B cell (primary cell): ENCODE results near the gene DDAH1. TPM values are rescaled to one million over a fixed set of nuclear protein-coding genes. Genes with fewer than 3 reads are reported as not detected.

ENCODE experiments used
- ATAC-seq: fragments of 200-7000 bp; cut with Tn5 transposase; one replicate; pipeline ENCODE4 v1.10.0; 2021; ENCODE audit warnings: low read depth, mild to moderate bottlenecking, moderate number of reproducible peaks, moderate library complexity
- CTCF ChIA-PET: fragments of 350-600 bp; sonication (Branson Sonifier 250); formaldehyde crosslinking; loops from one replicate; lab custom pipeline; 2021; ENCODE audit warnings: antibody characterized with exemption, inconsistent platforms; lab: Charles Lee
- POLR2A ChIA-PET: fragments of 350-600 bp; sonication (Branson Sonifier 250); formaldehyde crosslinking; loops from one replicate; lab custom pipeline; 2021; ENCODE audit warnings: antibody characterized with exemption; lab: Charles Lee
- DNase-seq: peaks from one replicate; pipeline ENCODE4 v3.0.0; 2013
- H2AFZ ChIP-seq: 2 replicates; pipeline ENCODE4 v1.6.1; 2012; ENCODE audit warnings: mild to moderate bottlenecking, low read depth, low read length; ENCODE audit not compliant: insufficient read depth, poor library complexity, severe bottlenecking
- H3K27ac ChIP-seq, 2 donors: 1 replicate in 1 of 2; 2 replicates in 1 of 2; pipeline ENCODE4 v1.5.1; 2012 to 2013; ENCODE audit warnings: low read length in 2 of 2, mild to moderate bottlenecking in 2 of 2, moderate library complexity in 1 of 2
- H3K27me3 ChIP-seq, 4 experiments: fragments of 200-600 bp in 1 of 4; sonication (generic) in 1 of 4; replicated peaks in 1 of 4; 1 replicate in 2 of 4; 2 replicates in 2 of 4; pipeline versions ENCODE4 v1.6.1 to v1.7.0; 2013 to 2016; ENCODE audit warnings: low read length in 3 of 4, mild to moderate bottlenecking in 2 of 4, mixed read lengths in 1 of 4, moderate library complexity in 1 of 4; ENCODE audit not compliant: insufficient read depth in 4 of 4, control insufficient read depth in 3 of 4; ENCODE audit errors: control extremely low read depth in 1 of 4
- H3K36me3 ChIP-seq, 2 experiments: replicated peaks in 1 of 2; 1 replicate in 1 of 2; 2 replicates in 1 of 2; pipeline versions ENCODE4 v1.6.1 to v1.7.1; 2013; ENCODE audit warnings: low read length in 1 of 2; ENCODE audit not compliant: insufficient read depth in 2 of 2, control insufficient read depth in 1 of 2; ENCODE audit errors: control extremely low read depth in 1 of 2, extremely low read depth in 1 of 2
- H3K4me1 ChIP-seq, 2 donors: fragments of 200-600 bp in 1 of 2; sonication (generic) in 1 of 2; 1 replicate in 1 of 2; 2 replicates in 1 of 2; pipeline versions ENCODE4 v1.5.1 to v1.6.1; 2013 to 2017; ENCODE audit warnings: low read length in 2 of 2; ENCODE audit not compliant: control insufficient read depth in 2 of 2, insufficient read depth in 2 of 2
- H3K4me2 ChIP-seq: replicated peaks from 2 replicates; pipeline ENCODE3; 2012; ENCODE audit warnings: mild to moderate bottlenecking, low read depth, low read length; ENCODE audit not compliant: poor library complexity, severe bottlenecking
- H3K4me3 ChIP-seq, 5 experiments: fragments of 200-600 bp in 1 of 5; sonication (generic) in 1 of 5; 1 replicate in 3 of 5; 2 replicates in 2 of 5; pipeline versions ENCODE4 v1.5.1 to v1.7.0; 2011 to 2016; ENCODE audit warnings: low read length in 4 of 5, mild to moderate bottlenecking in 4 of 5, low read depth in 2 of 5, control low read depth in 1 of 5, moderate library complexity in 1 of 5; ENCODE audit not compliant: insufficient read depth in 1 of 5; ENCODE audit errors: control extremely low read depth in 1 of 5, extremely low read depth in 1 of 5
- H3K79me2 ChIP-seq: fragments of 200-600 bp; sonication (generic); one replicate; pipeline ENCODE4 v1.6.0; 2016; ENCODE audit warnings: low read length; ENCODE audit not compliant: control insufficient read depth, insufficient read depth
- H3K9ac ChIP-seq: fragments of 200-600 bp; sonication (generic); 2 replicates; pipeline ENCODE4 v1.6.1; 2017; ENCODE audit warnings: mild to moderate bottlenecking, low read length, moderate library complexity
- H3K9me3 ChIP-seq, 3 donors: one replicate each; pipeline versions ENCODE4 v1.6.1 to v1.7.1; 2013; ENCODE audit warnings: low read length in 2 of 3; ENCODE audit not compliant: control insufficient read depth in 2 of 3, insufficient read depth in 1 of 3; ENCODE audit errors: control extremely low read depth in 1 of 3
- H4K20me1 ChIP-seq: 2 replicates; pipeline ENCODE4 v1.6.0; 2012; ENCODE audit warnings: mild to moderate bottlenecking, low read length; ENCODE audit not compliant: insufficient read depth, control insufficient read depth, poor library complexity, severe bottlenecking
- H3K27ac Mint-ChIP-seq: one replicate; pipeline ENCODE4 v1.8.0; 2021; ENCODE audit warnings: mixed read lengths
- H3K27me3 Mint-ChIP-seq: one replicate; pipeline ENCODE4 v1.8.0; 2021; ENCODE audit warnings: mixed read lengths
- H3K4me1 Mint-ChIP-seq: one replicate; pipeline ENCODE4 v1.8.0; 2021; ENCODE audit warnings: mixed read lengths
- H3K4me3 Mint-ChIP-seq: one replicate; pipeline ENCODE4 v1.8.0; 2021; ENCODE audit warnings: mixed read lengths
- H3K9me3 Mint-ChIP-seq: one replicate; pipeline ENCODE4 v1.8.0; 2022; ENCODE audit warnings: mixed read lengths; ENCODE audit not compliant: insufficient read depth
- EZH2 ChIP-seq: IDR thresholded peaks from 2 replicates; pipeline ENCODE4 v1.6.1; 2012; ENCODE audit warnings: borderline replicate concordance, low read depth, mild to moderate bottlenecking, moderate library complexity, low read length; ENCODE audit not compliant: insufficient read depth, poor library complexity, severe bottlenecking
- WGBS: methylation state at CpG from one replicate; pipeline ENCODE4 v1.1.5; 2013; ENCODE audit warnings: missing lambda C conversion rate; ENCODE audit not compliant: insufficient coverage; 5-methylcytosine and 5-hydroxymethylcytosine counted together
- intact Hi-C: fragments of 100-400 bp; cut with micrococcal nuclease; formaldehyde crosslinking; loops from one replicate; pipeline ENCODE4 v1.10.0; 2022
- polyA plus RNA-seq: library from polyadenylated mRNA; depleted of rRNA; stranded (reverse); fragments of >200 nt; gene quantifications from 2 replicates; pipeline ENCODE4 v1.2.3, GENCODE V29; 2012
- total RNA-seq, 2 donors: library from RNA; stranded (reverse); fragments of 120-200 nt in 1 of 2; gene quantifications; 1 replicate in 1 of 2; 2 replicates in 1 of 2; pipeline versions ENCODE4 v1.2.3 to v1.2.4, GENCODE V29; 2013 to 2022
- TF ChIP-seq, protein P1 (sequence below): fragments of 200-600 bp; IDR thresholded peaks from one replicate; pipeline ENCODE4 v1.8.0; 2022; ENCODE audit warnings: antibody characterized with exemption, mild to moderate bottlenecking

DDAH1 gene
- total and polyA plus RNA-seq, 2 donors (not counting 1 experiment from before 2014, with no cell fraction given) = 0.04 TPM; not detected in 1

DNA sequence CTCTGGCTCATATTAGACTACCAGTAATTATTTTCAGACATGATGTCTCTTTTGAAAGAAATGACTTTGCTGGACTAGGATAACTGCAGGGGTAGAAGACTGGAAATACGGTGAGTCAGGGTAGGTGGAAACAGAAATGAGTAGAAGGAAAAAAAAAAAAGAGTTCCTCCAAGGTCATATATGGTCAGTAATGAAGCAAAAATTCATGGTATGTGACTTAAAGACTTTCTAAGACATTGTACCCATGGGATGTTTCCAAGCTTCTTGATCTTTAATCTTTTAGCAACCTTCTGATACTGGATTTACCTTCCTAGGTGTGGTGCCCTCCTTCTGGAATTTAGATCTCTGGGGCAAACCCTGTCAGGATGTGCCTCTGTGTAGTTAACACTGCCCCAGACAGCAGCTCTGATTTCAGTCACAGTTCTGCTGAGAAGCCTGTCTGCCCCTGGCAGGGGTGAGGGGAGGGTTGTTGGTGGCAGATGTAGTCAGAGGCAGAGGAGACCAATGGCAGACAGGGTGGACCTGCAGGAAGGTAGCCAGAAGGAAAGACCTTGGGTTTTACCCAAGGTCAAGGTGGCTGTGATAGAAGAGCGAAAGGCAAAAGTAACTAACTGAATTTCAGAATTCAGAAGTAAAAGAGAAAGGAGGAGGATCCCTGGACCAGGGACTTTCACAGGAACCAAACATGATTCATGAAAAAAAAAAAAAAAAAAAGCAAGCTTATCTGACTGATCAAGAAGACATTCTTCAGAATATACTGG is 144.4 kb downstream of the DDAH1 start:
- no peak overlapping the region for H3K27ac Mint-ChIP-seq
- no peaks in the 10 kb centered on the region for H3K9me3 Mint-ChIP-seq
- Histone ChIP-seq H3K36me3 (no peaks in the 10 kb centered on the region), H2AFZ (no peak overlapping the region), H3K27me3 (no peaks in the 10 kb centered on the region), H3K4me1 (no peaks in the 10 kb centered on the region), H4K20me1 (no peaks in the 10 kb centered on the region), H3K9me3 (no peaks in the 10 kb centered on the region), H3K27ac (no peak overlapping the region), H3K79me2 (no peaks in the 10 kb centered on the region), H3K4me3 (no peak overlapping the region), H3K4me2 (no peak overlapping the region), H3K9ac (no peak overlapping the region)
- TF ChIP-seq, protein P1, sequence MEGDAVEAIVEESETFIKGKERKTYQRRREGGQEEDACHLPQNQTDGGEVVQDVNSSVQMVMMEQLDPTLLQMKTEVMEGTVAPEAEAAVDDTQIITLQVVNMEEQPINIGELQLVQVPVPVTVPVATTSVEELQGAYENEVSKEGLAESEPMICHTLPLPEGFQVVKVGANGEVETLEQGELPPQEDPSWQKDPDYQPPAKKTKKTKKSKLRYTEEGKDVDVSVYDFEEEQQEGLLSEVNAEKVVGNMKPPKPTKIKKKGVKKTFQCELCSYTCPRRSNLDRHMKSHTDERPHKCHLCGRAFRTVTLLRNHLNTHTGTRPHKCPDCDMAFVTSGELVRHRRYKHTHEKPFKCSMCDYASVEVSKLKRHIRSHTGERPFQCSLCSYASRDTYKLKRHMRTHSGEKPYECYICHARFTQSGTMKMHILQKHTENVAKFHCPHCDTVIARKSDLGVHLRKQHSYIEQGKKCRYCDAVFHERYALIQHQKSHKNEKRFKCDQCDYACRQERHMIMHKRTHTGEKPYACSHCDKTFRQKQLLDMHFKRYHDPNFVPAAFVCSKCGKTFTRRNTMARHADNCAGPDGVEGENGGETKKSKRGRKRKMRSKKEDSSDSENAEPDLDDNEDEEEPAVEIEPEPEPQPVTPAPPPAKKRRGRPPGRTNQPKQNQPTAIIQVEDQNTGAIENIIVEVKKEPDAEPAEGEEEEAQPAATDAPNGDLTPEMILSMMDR = no peak
- no peak for TF ChIP-seq EZH2
- H3K4me1 Mint-ChIP-seq = no peaks in the 10 kb centered on the region
- ATAC-seq (no peak), DNase-seq (no peak)
- H3K4me3 Mint-ChIP-seq = no peak overlapping the region
- H3K27me3 Mint-ChIP-seq = peaks cover 5% of the 10 kb centered on the region
- POLR2A ChIA-PET = no interaction called here
- intact Hi-C loops = no loop called here
- 100% methylated on average over 1 of the region's 2 CpGs for WGBS
- CTCF ChIA-PET = interaction anchor here (1.2 kb wide), 1 partner anchor 10 kb away, joined by 3 read pairs; no protein-coding TSS in a partner anchor

DNA sequence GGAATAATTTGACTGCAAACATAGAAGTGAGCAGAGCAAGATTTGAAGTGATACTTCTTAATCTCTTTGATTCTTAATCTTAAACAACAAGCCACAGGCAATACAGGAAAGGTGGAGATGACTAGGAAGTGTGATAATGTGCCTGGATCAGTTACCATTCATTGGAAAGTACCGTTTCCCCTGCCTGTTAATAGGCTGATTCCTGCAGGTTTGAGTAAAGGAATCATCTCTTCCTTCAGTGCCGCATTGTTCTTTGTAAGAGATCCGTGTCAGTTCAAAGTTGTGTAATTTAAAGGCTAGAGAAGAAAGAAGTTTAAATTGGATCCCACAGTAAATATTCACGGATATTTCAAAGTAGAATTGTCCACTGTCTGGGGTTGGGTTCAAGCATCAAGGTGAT is 145.0 kb downstream of the DDAH1 start:
- no peak overlapping the region for H3K27ac ChIP-seq
- WGBS = 67% methylated on average over 1 of the region's 4 CpGs
- ChIA-PET CTCF (no interaction called here), POLR2A (no interaction called here)
- no peaks in the 10 kb centered on the region for H3K4me1 ChIP-seq
- H3K27me3 ChIP-seq = no peaks in the 10 kb centered on the region
- no peak for ATAC-seq
- no peak for DNase-seq
- no peak overlapping the region for H2AFZ ChIP-seq
- H4K20me1 ChIP-seq = no peaks in the 10 kb centered on the region
- Mint-ChIP-seq H3K9me3 (no peaks in the 10 kb centered on the region), H3K4me3 (no peak overlapping the region), H3K27me3 (peaks cover 5% of the 10 kb centered on the region), H3K27ac (no peak overlapping the region), H3K4me1 (no peaks in the 10 kb centered on the region)
- intact Hi-C loops = loop anchor here (1.0 kb wide), 1 partner anchor 27 kb away; no protein-coding TSS in a partner anchor
- no peak overlapping the region for H3K9ac ChIP-seq
- TF ChIP-seq, protein P1 = no peak
- no peak for TF ChIP-seq EZH2
- H3K79me2 ChIP-seq = no peaks in the 10 kb centered on the region
- no peaks in the 10 kb centered on the region for H3K9me3 ChIP-seq
- H3K4me2 ChIP-seq = no peak overlapping the region
- no peak overlapping the region for H3K4me3 ChIP-seq
- H3K36me3 ChIP-seq = no peaks in the 10 kb centered on the region
